KMS-11 (cell line): ENCODE data around the gene BNC2.

Experiments
- H2AFZ ChIP-seq: fragments of 200-600 bp; sonication (generic); 2 replicates; pipeline ENCODE4 v1.6.1; 2016; ENCODE audit warnings: antibody characterized with exemption, mixed run types, low read depth
- H3K27ac ChIP-seq: fragments of 200-600 bp; sonication (generic); 2 replicates; pipeline ENCODE4 v1.6.1; 2016; ENCODE audit warnings: mild to moderate bottlenecking, mixed run types
- H3K27me3 ChIP-seq: fragments of 200-600 bp; sonication (generic); 2 replicates; pipeline ENCODE4 v1.6.1; 2017; ENCODE audit warnings: mild to moderate bottlenecking, low read depth, mixed run types, moderate library complexity; ENCODE audit not compliant: insufficient read depth
- H3K36me3 ChIP-seq: fragments of 200-600 bp; sonication (generic); 2 replicates; pipeline ENCODE4 v1.6.1; 2017; ENCODE audit warnings: mild to moderate bottlenecking, mixed run types; ENCODE audit not compliant: insufficient read depth
- H3K4me1 ChIP-seq: fragments of 200-600 bp; sonication (generic); 2 replicates; pipeline ENCODE4 v1.6.1; 2016; ENCODE audit warnings: mild to moderate bottlenecking, low read depth, mixed run types; ENCODE audit not compliant: poor library complexity, severe bottlenecking
- H3K4me2 ChIP-seq: fragments of 200-600 bp; sonication (generic); 2 replicates; pipeline ENCODE4 v1.7.0; 2016; ENCODE audit warnings: mild to moderate bottlenecking, mixed run types
- H3K4me3 ChIP-seq: fragments of 200-600 bp; sonication (generic); IDR thresholded peaks from 2 replicates; pipeline ENCODE4 v1.6.1; 2017; ENCODE audit warnings: low read depth, low read length, mixed read lengths; ENCODE audit not compliant: insufficient read depth
- H3K79me2 ChIP-seq: fragments of 200-600 bp; sonication (generic); 2 replicates; pipeline ENCODE4 v1.6.1; 2016; ENCODE audit warnings: low read depth, mixed run types; ENCODE audit not compliant: insufficient read depth
- H3K9ac ChIP-seq: fragments of 200-600 bp; sonication (generic); 2 replicates; pipeline ENCODE4 v1.6.1; 2016; ENCODE audit warnings: mild to moderate bottlenecking, mixed run types
- H4K20me1 ChIP-seq: fragments of 200-600 bp; sonication (generic); 2 replicates; pipeline ENCODE4 v1.6.1; 2016; ENCODE audit warnings: mild to moderate bottlenecking, mixed run types; ENCODE audit not compliant: insufficient read depth
- CTCF ChIP-seq: fragments of 200-600 bp; sonication (generic); conservative IDR thresholded peaks from 2 replicates; pipeline ENCODE4 v1.6.1; 2017; ENCODE audit warnings: low read depth, mild to moderate bottlenecking, antibody characterized with exemption, low read length, moderate library complexity, mixed read lengths

Gene BNC2

GRCh38 chr9:16687678-16688369 is 182.6 kb downstream of the BNC2 start:
- no peaks in the 10 kb centered on the region for H3K79me2 ChIP-seq
- H3K4me1 ChIP-seq = no peaks in the 10 kb centered on the region
- H3K4me2 ChIP-seq = no peak overlapping the region

GRCh38 chr9:16683326-16683725 is 187.1 kb downstream of the BNC2 start:
- no peaks in the 10 kb centered on the region for H3K4me1 ChIP-seq
- H3K36me3 ChIP-seq = no peaks in the 10 kb centered on the region
- no peak overlapping the region for H3K4me2 ChIP-seq
- no peak for TF ChIP-seq CTCF
- no peak overlapping the region for H3K9ac ChIP-seq
- no peak overlapping the region for H2AFZ ChIP-seq
- H3K27me3 ChIP-seq = no peaks in the 10 kb centered on the region
- no peak overlapping the region for H3K4me3 ChIP-seq
- H3K27ac ChIP-seq = no peak overlapping the region
- H4K20me1 ChIP-seq = no peaks in the 10 kb centered on the region
- no peaks in the 10 kb centered on the region for H3K79me2 ChIP-seq

More at GRCh38 chr9:16687678-16688369, 182.6 kb downstream of the BNC2 start:
- Histone ChIP-seq H4K20me1 (no peaks in the 10 kb centered on the region), H3K4me3 (no peak overlapping the region), H3K9ac (no peak overlapping the region), H3K27me3 (no peaks in the 10 kb centered on the region), H3K27ac (no peak overlapping the region), H2AFZ (no peak overlapping the region), H3K36me3 (no peaks in the 10 kb centered on the region)
- TF ChIP-seq CTCF = no peak

GRCh38 chr9:16682273-16682672 is 188.2 kb downstream of the BNC2 start:
- Histone ChIP-seq H3K36me3 (no peaks in the 10 kb centered on the region), H2AFZ (no peak overlapping the region), H3K27ac (no peak overlapping the region), H3K79me2 (no peaks in the 10 kb centered on the region), H3K27me3 (no peaks in the 10 kb centered on the region), H3K9ac (no peak overlapping the region), H3K4me2 (no peak overlapping the region), H3K4me1 (no peaks in the 10 kb centered on the region), H4K20me1 (no peaks in the 10 kb centered on the region), H3K4me3 (no peak overlapping the region)
- no peak for TF ChIP-seq CTCF

GRCh38 chr9:16681652-16681987 is 188.8 kb downstream of the BNC2 start:
- Histone ChIP-seq H3K27me3 (no peaks in the 10 kb centered on the region), H3K9ac (no peak overlapping the region), H3K79me2 (no peaks in the 10 kb centered on the region), H3K4me1 (no peaks in the 10 kb centered on the region), H4K20me1 (no peaks in the 10 kb centered on the region), H2AFZ (no peak overlapping the region), H3K36me3 (no peaks in the 10 kb centered on the region), H3K4me3 (no peak overlapping the region), H3K4me2 (no peak overlapping the region), H3K27ac (no peak overlapping the region)
- no peak for TF ChIP-seq CTCF
